ENCODE data around the gene B3GNT7.

DNA sequence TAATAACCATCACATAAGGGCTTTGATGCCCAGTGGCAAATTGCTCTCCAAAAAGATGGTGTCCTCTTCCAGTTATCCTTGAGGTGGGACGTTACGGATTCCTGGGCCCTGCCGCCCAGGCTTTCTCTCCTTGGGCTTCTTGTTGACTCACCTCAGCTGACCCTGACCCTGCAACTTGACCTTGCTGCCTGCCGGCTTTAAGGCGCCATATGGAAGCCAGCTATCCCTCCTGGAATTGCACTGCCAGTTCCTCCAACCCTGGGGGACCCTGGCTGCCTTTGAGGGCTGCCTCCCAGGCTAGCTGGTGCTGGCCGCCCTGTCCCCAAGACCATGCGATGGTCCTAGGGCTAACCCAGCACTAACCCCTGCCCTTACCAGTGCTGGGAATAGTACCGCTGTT is 28.3 kb upstream of the B3GNT7 start:
- TF ChIP-seq CTCF (IDR thresholded peaks at IDR 0.05; ENCODE audit: low read length) = no peak
- TF ChIP-seq EZH2 (optimal IDR thresholded peaks at IDR 0.05; ENCODE audit: low read depth, low read length) = no peak
